Measurements from ENCODE around the gene PPAN. TPM values are rescaled to one million over a fixed set of nuclear protein-coding genes. Genes with fewer than 3 reads are reported as not detected.

The PPAN gene
- total and polyA plus RNA-seq, 2 experiments from 2014 or later: 15.0 to 26.0 TPM

- 95% methylated on average over 38 of the region's 43 CpGs for WGBS (ENCODE audit: low lambda C conversion rate, missing lambda C conversion rate)
- Histone ChIP-seq H3K9me2 (replicated peaks; ENCODE audit: insufficient read depth) (no peaks in the 10 kb centered on the region), H4K20me1 (ENCODE audit: insufficient read depth, poor library complexity, severe bottlenecking) (no peaks in the 10 kb centered on the region), H3K79me2 (peaks cover 20% of the 10 kb centered on the region), H3K4me3 (no peak overlapping the region), H3K36me3 (replicated peaks; ENCODE audit: insufficient read depth, low read depth) (no peaks in the 10 kb centered on the region), H3K27me3 (no peaks in the 10 kb centered on the region), H3K4me2 (no peak overlapping the region), H2AFZ (no peak overlapping the region), H3K27ac (no peak overlapping the region), H3K4me1 (ENCODE audit: insufficient read depth) (peaks cover 3% of the 10 kb centered on the region), H3K9me3 (ENCODE audit: low read depth) (no peaks in the 10 kb centered on the region)
- no peak for DNase-seq (ENCODE audit: low spot score)
- TF ChIP-seq CTCF (IDR thresholded peaks at IDR 0.05; ENCODE audit: poor library complexity): no peak
- no peak for TF ChIP-seq EZH2 (IDR thresholded peaks at IDR 0.05; ENCODE audit: borderline replicate concordance)
Measured at GRCh38 chr19:10113964-10114650, 7.9 kb downstream of the PPAN start.

GRCh38 chr19:10114651-10115391 lies 8.7 kb downstream of the PPAN start:
- Histone ChIP-seq H3K79me2 (peaks cover 24% of the 10 kb centered on the region), H2AFZ (no peak overlapping the region), H3K27me3 (no peaks in the 10 kb centered on the region), H3K4me3 (no peak overlapping the region), H3K27ac (no peak overlapping the region), H3K4me1 (ENCODE audit: insufficient read depth) (peaks cover 3% of the 10 kb centered on the region), H3K36me3 (replicated peaks; ENCODE audit: insufficient read depth, low read depth) (no peaks in the 10 kb centered on the region), H4K20me1 (ENCODE audit: insufficient read depth, poor library complexity, severe bottlenecking) (no peaks in the 10 kb centered on the region), H3K9me3 (ENCODE audit: low read depth) (no peaks in the 10 kb centered on the region), H3K4me2 (no peak overlapping the region), H3K9me2 (replicated peaks; ENCODE audit: insufficient read depth) (no peaks in the 10 kb centered on the region)
- 91% methylated on average over 24 of the region's 26 CpGs for WGBS (ENCODE audit: low lambda C conversion rate, missing lambda C conversion rate)
- DNase-seq (ENCODE audit: low spot score): no peak
- no peak for TF ChIP-seq EZH2 (IDR thresholded peaks at IDR 0.05; ENCODE audit: borderline replicate concordance)
- TF ChIP-seq CTCF (IDR thresholded peaks at IDR 0.05; ENCODE audit: poor library complexity): no peak
- TF ChIP-seq EZH2phosphoT487 (IDR thresholded peaks at IDR 0.05; ENCODE audit: low read depth, severe bottlenecking, unreplicated experiment): no peak

- peaks cover 3% of the 10 kb centered on the region for H3K4me1 ChIP-seq (ENCODE audit: insufficient read depth)
- peaks cover 24% of the 10 kb centered on the region for H3K79me2 ChIP-seq
- no peak overlapping the region for H3K4me3 ChIP-seq
- DNase-seq (ENCODE audit: low spot score): no peak
- TF ChIP-seq EZH2phosphoT487 (IDR thresholded peaks at IDR 0.05; ENCODE audit: low read depth, severe bottlenecking, unreplicated experiment): no peak
- TF ChIP-seq CTCF (IDR thresholded peaks at IDR 0.05; ENCODE audit: poor library complexity): no peak
- TF ChIP-seq EZH2 (IDR thresholded peaks at IDR 0.05; ENCODE audit: borderline replicate concordance): no peak
- H3K9me2 ChIP-seq (replicated peaks; ENCODE audit: insufficient read depth): no peaks in the 10 kb centered on the region
- no peak overlapping the region for H3K27ac ChIP-seq
- H3K9me3 ChIP-seq (ENCODE audit: low read depth): no peaks in the 10 kb centered on the region
- 96% methylated on average over 45 of the region's 45 CpGs for WGBS (ENCODE audit: low lambda C conversion rate, missing lambda C conversion rate)
- no peak overlapping the region for H3K4me2 ChIP-seq
- H4K20me1 ChIP-seq (ENCODE audit: insufficient read depth, poor library complexity, severe bottlenecking): no peaks in the 10 kb centered on the region
- H3K36me3 ChIP-seq (replicated peaks; ENCODE audit: insufficient read depth, low read depth): no peaks in the 10 kb centered on the region
- H3K27me3 ChIP-seq: no peaks in the 10 kb centered on the region
- H2AFZ ChIP-seq: no peak overlapping the region
Measured at GRCh38 chr19:10115392-10116084, 9.4 kb downstream of the PPAN start.
